ENCODE data around the gene MED15. TPM values are rescaled to one million over a fixed set of nuclear protein-coding genes. Genes with fewer than 3 reads are reported as not detected.
A peak's percentile ranks its signal among the peaks of the same experiment; 100 is the strongest.

MED15 gene
- total and polyA plus RNA-seq, 2 of the 4 experiments (the other 2 are of a cell fraction) = 19.0 to 68.8 TPM

DNA sequence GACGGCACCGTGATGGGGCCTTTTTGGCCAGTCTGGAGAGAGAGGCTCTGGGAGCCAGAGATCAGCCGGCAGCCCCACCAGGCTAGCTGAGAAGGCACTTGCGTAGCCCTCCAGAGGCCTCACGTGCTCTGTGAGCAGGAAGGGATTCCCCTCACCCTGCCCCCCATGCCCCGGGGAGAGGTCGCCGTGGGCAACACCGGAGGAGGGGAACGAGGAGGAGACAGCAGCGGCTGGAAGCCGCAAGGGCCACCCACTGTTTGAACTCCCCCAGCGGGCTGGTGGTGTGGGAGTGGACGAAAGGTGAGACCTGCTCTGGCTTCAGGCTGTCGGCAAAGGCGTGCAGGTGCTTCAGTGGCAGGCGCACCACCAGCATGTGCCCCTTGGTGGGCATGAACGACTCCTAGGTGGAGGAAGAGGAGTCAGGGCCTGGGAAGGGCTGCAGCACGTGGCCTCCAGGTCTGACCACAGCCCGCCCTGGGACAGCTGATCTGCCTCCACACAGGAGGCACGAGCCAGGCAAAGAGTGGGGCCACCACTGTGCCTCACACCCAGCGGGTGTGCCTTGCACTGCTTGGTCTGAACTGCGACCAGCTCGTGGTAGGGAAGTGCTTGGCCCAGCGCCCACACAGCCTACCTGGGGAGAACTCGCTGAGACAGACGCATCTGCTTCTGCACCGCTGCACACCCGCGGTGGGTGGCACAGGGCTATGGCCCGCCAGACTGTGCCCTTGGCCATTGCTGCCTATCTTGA, 99.9 kb downstream of the MED15 start:
- in situ Hi-C loops (cut with MboI; ENCODE audit: low sequenced_read_pairs) (loop anchor here (10.0 kb wide), 1 partner anchor 77 kb away; no protein-coding TSS in a partner anchor), dilution Hi-C loops (cut with HindIII; ENCODE audit: low sequenced_read_pairs, unreplicated experiment) (no loop called here), intact Hi-C loops (cut with micrococcal nuclease) (loop anchor here (5.0 kb wide), 1 partner anchor 90 kb away; no protein-coding TSS in a partner anchor)
- Histone ChIP-seq H3K4me1 (ENCODE audit: control insufficient read depth, insufficient read depth, low read length) (no peaks in the 10 kb centered on the region), H3K56ac (ENCODE audit: extremely low read depth, insufficient read depth, low read length) (no peak overlapping the region), H3K27ac (ENCODE audit: insufficient read depth, low read length) (no peak overlapping the region), H2AK9ac (replicated peaks; ENCODE audit: low read depth, low read length, poor library complexity) (no peak overlapping the region), H2AK5ac (ENCODE audit: low read depth, low read length) (no peak overlapping the region), H4K20me1 (ENCODE audit: insufficient read depth, low read length) (no peaks in the 10 kb centered on the region), H3K27me3 (ENCODE audit: control insufficient read depth, insufficient read depth, low read length) (peaks cover 55% of the 10 kb centered on the region), H3K18ac (ENCODE audit: low read depth, low read length) (no peak overlapping the region), H3K4me2 (ENCODE audit: low read depth, low read length) (no peak overlapping the region), H4K91ac (ENCODE audit: insufficient read depth, low read depth, low read length) (no peak overlapping the region), H3K9me1 (ENCODE audit: insufficient read depth, low read length) (no peaks in the 10 kb centered on the region), H2BK5ac (ENCODE audit: low read depth, low read length, poor library complexity, severe bottlenecking) (no peak overlapping the region), H2BK20ac (ENCODE audit: low read depth, low read length) (no peak overlapping the region), H3K4ac (ENCODE audit: low read depth, low read length) (no peak overlapping the region), H3K23ac (ENCODE audit: low read depth, low read length) (no peak overlapping the region), H3K36me3 (ENCODE audit: control insufficient read depth, insufficient read depth, low read length) (no peaks in the 10 kb centered on the region), H2BK15ac (ENCODE audit: low read depth, low read length) (no peak overlapping the region), H3K4me3 (ENCODE audit: insufficient read depth, low read depth, low read length) (no peak overlapping the region), H3K79me1 (ENCODE audit: low read depth in 1 of 2, low read length in 2 of 2) (no peaks in the 10 kb centered on the region), H4K5ac (ENCODE audit: low read depth, low read length) (no peak overlapping the region), H2AFZ (replicated peaks; ENCODE audit: low read length, poor library complexity) (peak overlapping the region; percentile 32), H3K9ac (ENCODE audit: low read depth, low read length) (no peak overlapping the region), H3K14ac (replicated peaks; ENCODE audit: low read depth, low read length) (no peak overlapping the region), H2BK120ac (ENCODE audit: low read depth, low read length) (no peak overlapping the region), H3K9me3 (ENCODE audit: control insufficient read depth, insufficient read depth, low read length) (no peaks in the 10 kb centered on the region), H4K8ac (ENCODE audit: low read depth in 2 of 2, low read length in 2 of 2) (no peak overlapping the region)
- DNase-seq (no peak), ATAC-seq (ENCODE audit: low read depth) (no peak)
- 62% methylated on average over 16 of the region's 31 CpGs; no CpG with 5 or more reads in 1 of the 2 experiments for WGBS, 2 experiments (ENCODE audit: extremely low coverage in 2 of 2, insufficient read length in 1 of 2)
- ChIA-PET POLR2A (ENCODE audit: unreplicated experiment) (no interaction called here), CTCF (no interaction called here)
- no TSS peak for BruUV-seq (replicated peaks)
- TF ChIP-seq, protein P1, sequence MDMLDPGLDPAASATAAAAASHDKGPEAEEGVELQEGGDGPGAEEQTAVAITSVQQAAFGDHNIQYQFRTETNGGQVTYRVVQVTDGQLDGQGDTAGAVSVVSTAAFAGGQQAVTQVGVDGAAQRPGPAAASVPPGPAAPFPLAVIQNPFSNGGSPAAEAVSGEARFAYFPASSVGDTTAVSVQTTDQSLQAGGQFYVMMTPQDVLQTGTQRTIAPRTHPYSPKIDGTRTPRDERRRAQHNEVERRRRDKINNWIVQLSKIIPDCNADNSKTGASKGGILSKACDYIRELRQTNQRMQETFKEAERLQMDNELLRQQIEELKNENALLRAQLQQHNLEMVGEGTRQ (IDR thresholded peaks at IDR 0.05; ENCODE audit: low read depth, low read length) = no peak
- no peak for TF ChIP-seq FOS (IDR thresholded peaks at IDR 0.05; ENCODE audit: low read depth, low read length)
- no peak for TF ChIP-seq RAD21 (IDR thresholded peaks at IDR 0.05; ENCODE audit: low read length)
- no peak for TF ChIP-seq MAFK (IDR thresholded peaks at IDR 0.05; ENCODE audit: low read depth, low read length)
- no peak for TF ChIP-seq RFX5 (IDR thresholded peaks at IDR 0.05; ENCODE audit: low read depth, low read length)
- TF ChIP-seq CHD1 (IDR thresholded peaks at IDR 0.05; ENCODE audit: low read depth, low read length) = no peak
- TF ChIP-seq NFE2L2 (IDR thresholded peaks at IDR 0.05; ENCODE audit: low read depth, low read length) = no peak
- TF ChIP-seq MAZ (IDR thresholded peaks at IDR 0.05; ENCODE audit: borderline replicate concordance, low read depth, low read length) = no peak
- no peak for TF ChIP-seq MXI1 (IDR thresholded peaks at IDR 0.05; ENCODE audit: borderline replicate concordance, low read depth, low read length)
- no peak for TF ChIP-seq CEBPB (IDR thresholded peaks at IDR 0.05; ENCODE audit: low read depth, low read length)
- no peak for TF ChIP-seq RCOR1 (IDR thresholded peaks at IDR 0.05; ENCODE audit: insufficient replicate concordance, low read length)
- TF ChIP-seq, protein P2, sequence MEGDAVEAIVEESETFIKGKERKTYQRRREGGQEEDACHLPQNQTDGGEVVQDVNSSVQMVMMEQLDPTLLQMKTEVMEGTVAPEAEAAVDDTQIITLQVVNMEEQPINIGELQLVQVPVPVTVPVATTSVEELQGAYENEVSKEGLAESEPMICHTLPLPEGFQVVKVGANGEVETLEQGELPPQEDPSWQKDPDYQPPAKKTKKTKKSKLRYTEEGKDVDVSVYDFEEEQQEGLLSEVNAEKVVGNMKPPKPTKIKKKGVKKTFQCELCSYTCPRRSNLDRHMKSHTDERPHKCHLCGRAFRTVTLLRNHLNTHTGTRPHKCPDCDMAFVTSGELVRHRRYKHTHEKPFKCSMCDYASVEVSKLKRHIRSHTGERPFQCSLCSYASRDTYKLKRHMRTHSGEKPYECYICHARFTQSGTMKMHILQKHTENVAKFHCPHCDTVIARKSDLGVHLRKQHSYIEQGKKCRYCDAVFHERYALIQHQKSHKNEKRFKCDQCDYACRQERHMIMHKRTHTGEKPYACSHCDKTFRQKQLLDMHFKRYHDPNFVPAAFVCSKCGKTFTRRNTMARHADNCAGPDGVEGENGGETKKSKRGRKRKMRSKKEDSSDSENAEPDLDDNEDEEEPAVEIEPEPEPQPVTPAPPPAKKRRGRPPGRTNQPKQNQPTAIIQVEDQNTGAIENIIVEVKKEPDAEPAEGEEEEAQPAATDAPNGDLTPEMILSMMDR (conservative IDR thresholded peaks at IDR 0.05; ENCODE audit: low read depth, low read length) = no peak
- TF ChIP-seq SMC3 (IDR thresholded peaks at IDR 0.05; ENCODE audit: low read depth, low read length) = no peak
- no peak for TF ChIP-seq BHLHE40 (IDR thresholded peaks at IDR 0.05; ENCODE audit: low read depth, low read length)

Data from IMR-90 (cell line).